Thyroid gland (tissue), 4 donors: Measurements from ENCODE around the gene WHRN. TPM values are rescaled to one million over a fixed set of nuclear protein-coding genes. Genes with fewer than 3 reads are reported as not detected.

ENCODE experiments used
- DNase-seq, 2 donors: peaks; one replicate each; pipeline ENCODE4 v3.0.0-alpha.2; 2019
- H3K27ac ChIP-seq, 3 donors: fragments of 200-600 bp; sonication (generic); 1 replicate in 2 of 3; 2 replicates in 1 of 3; pipeline ENCODE4 v1.5.1; 2016 to 2019; ENCODE audit warnings: mild to moderate bottlenecking in 1 of 3, moderate library complexity in 1 of 3
- H3K27me3 ChIP-seq: fragments of 200-600 bp; sonication (generic); one replicate; pipeline ENCODE4 v1.5.1; 2019
- H3K36me3 ChIP-seq, 2 donors: fragments of 200-600 bp; sonication (generic); one replicate each; pipeline ENCODE4 v1.5.1; 2016 to 2019
- H3K4me1 ChIP-seq, 2 donors: fragments of 200-600 bp; sonication (generic); one replicate each; pipeline ENCODE4 v1.5.1; 2017 to 2019
- H3K4me3 ChIP-seq, 3 donors: fragments of 200-600 bp; sonication (generic); replicated peaks in 1 of 3; 1 replicate in 2 of 3; 2 replicates in 1 of 3; pipeline ENCODE4 v1.5.1; 2016; ENCODE audit warnings: mild to moderate bottlenecking in 1 of 3
- H3K9me3 ChIP-seq: fragments of 200-600 bp; sonication (generic); one replicate; pipeline ENCODE4 v1.5.1; 2017
- POLR2A ChIP-seq, 2 donors: fragments of 450-650 bp; IDR thresholded peaks; one replicate each; pipeline ENCODE4 v1.6.1; 2017; ENCODE audit warnings: antibody characterized with exemption in 2 of 2, mild to moderate bottlenecking in 2 of 2, moderate library complexity in 1 of 2
- WGBS, 2 donors: methylation state at CpG; one replicate each; pipeline ENCODE4 v1.1.5; 2017; 5-methylcytosine and 5-hydroxymethylcytosine counted together
- intact Hi-C: fragments of 100-400 bp; cut with DNase I; formaldehyde crosslinking; loops from one replicate; pipeline ENCODE4 v1.15.1; 2023
- total RNA-seq, 4 donors: library from RNA; depleted of rRNA; stranded (reverse); fragments of >200 nt; gene quantifications; one replicate each; pipeline ENCODE4 v1.2.3, GENCODE V29; 2016
- TF ChIP-seq, protein P1 (sequence below), 6 experiments: fragments of 200-600 bp in 3 of 6; fragments of 450-650 bp in 3 of 6; sonication (generic) in 3 of 6; IDR thresholded peaks; one replicate each; pipeline ENCODE4 v1.5.1; 2016 to 2019; ENCODE audit warnings: antibody characterized with exemption in 6 of 6, mild to moderate bottlenecking in 2 of 6, inconsistent platforms in 1 of 6, moderate library complexity in 1 of 6

Gene WHRN
- total RNA-seq, 4 donors from 2014 or later = 7.4 to 13.0 (median 10.9) TPM

DNA sequence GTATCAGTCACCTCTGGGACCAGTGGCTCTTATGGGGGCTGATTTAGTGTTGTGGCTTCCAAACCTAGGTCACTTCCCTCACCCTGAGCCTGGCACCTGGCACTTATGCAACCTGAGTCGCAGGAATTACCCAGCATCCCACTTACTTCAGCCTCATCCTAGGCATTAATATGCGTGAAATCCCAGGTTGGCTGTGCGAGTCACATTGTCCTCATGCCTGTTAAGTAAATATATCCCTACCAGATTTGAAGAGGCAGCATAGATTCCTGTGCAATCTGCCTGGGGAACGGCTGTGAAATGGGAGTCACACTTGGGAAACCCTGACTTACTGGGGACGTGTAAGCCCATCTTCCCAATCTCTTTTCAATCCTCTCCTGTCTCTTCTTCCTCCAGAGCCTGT is 74.8 kb downstream of the WHRN start:
- H3K4me1 ChIP-seq = no peaks in the 10 kb centered on the region
- DNase-seq = no peak
- no peak overlapping the region for H3K4me3 ChIP-seq
- no peaks in the 10 kb centered on the region for H3K9me3 ChIP-seq
- H3K27ac ChIP-seq = no peak overlapping the region
- intact Hi-C loops = no loop called here
- no peaks in the 10 kb centered on the region for H3K36me3 ChIP-seq
- H3K27me3 ChIP-seq = no peaks in the 10 kb centered on the region
- WGBS, 2 donors = 87 to 91% methylated on average over 5 of the region's 5 CpGs
- TF ChIP-seq POLR2A (IDR thresholded peaks at IDR 0.05) = no peak
- TF ChIP-seq, protein P1, sequence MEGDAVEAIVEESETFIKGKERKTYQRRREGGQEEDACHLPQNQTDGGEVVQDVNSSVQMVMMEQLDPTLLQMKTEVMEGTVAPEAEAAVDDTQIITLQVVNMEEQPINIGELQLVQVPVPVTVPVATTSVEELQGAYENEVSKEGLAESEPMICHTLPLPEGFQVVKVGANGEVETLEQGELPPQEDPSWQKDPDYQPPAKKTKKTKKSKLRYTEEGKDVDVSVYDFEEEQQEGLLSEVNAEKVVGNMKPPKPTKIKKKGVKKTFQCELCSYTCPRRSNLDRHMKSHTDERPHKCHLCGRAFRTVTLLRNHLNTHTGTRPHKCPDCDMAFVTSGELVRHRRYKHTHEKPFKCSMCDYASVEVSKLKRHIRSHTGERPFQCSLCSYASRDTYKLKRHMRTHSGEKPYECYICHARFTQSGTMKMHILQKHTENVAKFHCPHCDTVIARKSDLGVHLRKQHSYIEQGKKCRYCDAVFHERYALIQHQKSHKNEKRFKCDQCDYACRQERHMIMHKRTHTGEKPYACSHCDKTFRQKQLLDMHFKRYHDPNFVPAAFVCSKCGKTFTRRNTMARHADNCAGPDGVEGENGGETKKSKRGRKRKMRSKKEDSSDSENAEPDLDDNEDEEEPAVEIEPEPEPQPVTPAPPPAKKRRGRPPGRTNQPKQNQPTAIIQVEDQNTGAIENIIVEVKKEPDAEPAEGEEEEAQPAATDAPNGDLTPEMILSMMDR (IDR thresholded peaks at IDR 0.05) = no peak

DNA sequence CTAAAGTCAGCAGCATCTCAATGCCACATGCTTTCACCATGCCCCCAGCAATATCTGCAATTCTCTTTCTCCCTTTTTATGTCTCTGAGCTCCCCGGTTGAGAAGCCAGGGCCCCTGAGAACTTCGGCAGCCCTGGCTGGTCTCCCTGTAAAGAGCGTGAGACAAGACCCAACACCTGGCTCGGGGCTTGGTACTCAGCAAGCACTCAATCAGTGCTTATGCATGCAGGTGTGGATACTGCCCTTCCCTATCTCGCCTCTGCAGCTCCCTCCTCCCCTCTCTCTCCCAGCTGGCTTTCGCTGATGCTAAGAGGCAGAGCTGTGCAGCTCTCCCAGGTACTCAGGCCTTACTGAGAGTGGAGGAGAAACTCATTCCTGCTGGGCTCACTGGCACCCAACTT is 75.8 kb downstream of the WHRN start:
- H3K9me3 ChIP-seq = no peaks in the 10 kb centered on the region
- H3K4me1 ChIP-seq = no peaks in the 10 kb centered on the region
- no peak for DNase-seq
- WGBS, 2 donors = 69 to 81% methylated on average over 6 of the region's 6 CpGs
- H3K27me3 ChIP-seq = no peaks in the 10 kb centered on the region
- intact Hi-C loops = no loop called here
- no peak overlapping the region for H3K27ac ChIP-seq
- no peak overlapping the region for H3K4me3 ChIP-seq
- TF ChIP-seq, protein P1 (IDR thresholded peaks at IDR 0.05) = no peak
- no peak for TF ChIP-seq POLR2A (IDR thresholded peaks at IDR 0.05)
- no peaks in the 10 kb centered on the region for H3K36me3 ChIP-seq

DNA sequence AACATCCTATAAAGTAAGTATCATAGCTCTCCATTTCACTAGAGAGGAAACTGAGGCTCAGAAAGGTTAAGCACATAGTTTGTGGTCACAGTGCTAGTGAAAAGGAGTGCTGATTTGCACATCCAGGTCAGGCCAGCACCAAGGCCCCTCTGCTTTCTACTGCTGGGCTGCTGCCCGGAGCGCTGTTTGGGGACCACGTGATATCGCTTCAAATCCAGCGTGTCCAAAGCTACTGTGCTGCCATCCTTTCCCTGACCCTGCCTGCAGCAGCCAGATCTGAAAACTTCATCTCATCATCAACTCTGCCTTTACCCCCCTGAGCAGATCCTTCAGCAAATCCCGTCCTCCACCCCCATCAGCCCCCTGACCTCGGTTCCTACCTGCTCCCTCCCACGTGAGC is 76.8 kb downstream of the WHRN start:
- TF ChIP-seq, protein P1 (IDR thresholded peaks at IDR 0.05) = no peak
- TF ChIP-seq POLR2A (IDR thresholded peaks at IDR 0.05) = no peak
- H3K4me3 ChIP-seq = no peak overlapping the region
- WGBS, 2 donors = 93 to 95% methylated on average over 8 of the region's 8 CpGs
- intact Hi-C loops = no loop called here
- H3K4me1 ChIP-seq = no peaks in the 10 kb centered on the region
- no peaks in the 10 kb centered on the region for H3K36me3 ChIP-seq
- H3K9me3 ChIP-seq = no peaks in the 10 kb centered on the region
- H3K27ac ChIP-seq = no peak overlapping the region
- no peaks in the 10 kb centered on the region for H3K27me3 ChIP-seq
- DNase-seq = no peak

DNA sequence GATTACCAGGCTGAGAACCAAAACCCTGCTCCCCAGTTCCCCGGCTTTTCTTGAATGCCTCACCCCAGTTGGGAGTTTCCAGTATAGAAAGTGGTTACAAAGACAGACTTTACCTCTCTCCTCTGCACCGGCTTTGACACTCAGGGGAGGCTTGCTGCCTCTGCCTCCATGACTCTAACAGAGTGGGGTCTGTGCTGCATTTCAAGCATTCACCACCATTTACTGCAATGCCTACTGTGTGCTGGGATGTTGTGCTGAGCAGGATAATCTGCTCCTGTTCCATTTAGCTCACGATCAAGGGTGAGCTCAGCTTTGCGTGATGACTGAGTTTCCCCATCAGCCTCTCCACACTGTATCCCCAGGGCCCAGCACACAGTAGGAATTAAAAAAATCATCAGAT is 77.6 kb downstream of the WHRN start:
- intact Hi-C loops = no loop called here
- no peaks in the 10 kb centered on the region for H3K9me3 ChIP-seq
- 88 to 91% methylated on average over 4 of the region's 4 CpGs for WGBS, 2 donors
- H3K4me3 ChIP-seq = no peak overlapping the region
- H3K4me1 ChIP-seq = no peaks in the 10 kb centered on the region
- H3K36me3 ChIP-seq = no peaks in the 10 kb centered on the region
- no peak for TF ChIP-seq POLR2A (IDR thresholded peaks at IDR 0.05)
- TF ChIP-seq, protein P1 (IDR thresholded peaks at IDR 0.05) = no peak
- DNase-seq = no peak
- H3K27ac ChIP-seq = no peak overlapping the region
- no peaks in the 10 kb centered on the region for H3K27me3 ChIP-seq

DNA sequence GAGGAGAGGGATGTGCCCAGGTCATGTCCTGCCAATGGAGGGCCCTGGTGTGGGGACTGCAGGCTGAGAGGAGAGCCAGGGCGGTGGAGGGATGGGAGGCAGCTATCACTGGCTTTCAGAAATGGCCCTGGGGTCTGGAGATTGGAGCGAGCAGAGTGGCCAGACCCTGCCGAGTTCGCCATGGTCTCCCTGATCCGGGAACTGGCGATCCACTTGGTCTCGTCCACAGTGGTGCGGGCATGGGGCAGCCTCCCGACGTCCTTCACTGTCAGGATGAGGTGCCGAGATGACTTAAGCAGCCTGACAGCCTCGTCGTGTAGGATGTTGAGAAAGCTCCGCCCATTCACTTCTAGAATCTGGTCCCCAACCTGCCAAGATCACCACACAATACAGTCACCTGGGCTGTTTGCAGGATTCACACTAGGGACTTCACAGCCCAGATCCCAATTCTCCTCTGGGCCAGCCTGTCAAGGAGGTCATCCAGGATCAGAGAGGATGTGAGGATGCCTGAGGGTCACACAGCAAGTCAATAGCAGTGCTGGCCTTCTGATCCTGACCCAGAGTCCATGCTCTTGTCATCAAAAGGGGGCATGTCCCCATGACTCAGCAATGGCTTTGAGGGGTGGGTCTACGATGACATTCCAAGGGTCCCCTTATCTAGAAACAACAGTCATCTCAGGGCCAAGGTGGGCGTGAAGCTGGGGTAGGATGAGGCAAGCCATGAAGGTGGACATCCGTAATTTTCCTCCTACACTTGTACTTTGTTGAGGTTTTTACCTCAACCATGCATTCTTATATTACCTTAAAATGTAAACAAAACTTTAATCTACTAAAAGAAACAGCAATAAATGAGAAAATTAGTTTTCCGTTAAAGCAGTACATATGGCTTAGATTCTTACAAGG is 79.0 kb downstream of the WHRN start:
- WGBS, 2 donors = 85 to 89% methylated on average over 18 of the region's 18 CpGs
- Histone ChIP-seq H3K9me3 (no peaks in the 10 kb centered on the region), H3K4me1 (no peaks in the 10 kb centered on the region), H3K27me3 (no peaks in the 10 kb centered on the region), H3K4me3 (no peak overlapping the region), H3K27ac (no peak overlapping the region), H3K36me3 (no peaks in the 10 kb centered on the region)
- intact Hi-C loops = no loop called here
- TF ChIP-seq POLR2A (IDR thresholded peaks at IDR 0.05) = no peak
- TF ChIP-seq, protein P1 (IDR thresholded peaks at IDR 0.05) = no peak
- DNase-seq = no peak
